Measurements from ENCODE around the gene MAP3K19. TPM values are rescaled to one million over a fixed set of nuclear protein-coding genes. Genes with fewer than 3 reads are reported as not detected.

The MAP3K19 gene
- total RNA-seq, 2 donors from 2014 or later, result not detected

GRCh38 chr2:134999521-134999920 lies 47.7 kb downstream of the MAP3K19 start:
- no peak overlapping the region for H3K4me3 Mint-ChIP-seq
- Histone ChIP-seq H3K4me1 (ENCODE audit: control insufficient read depth, insufficient read depth, low read length) (no peaks in the 10 kb centered on the region), H3K9me3 (ENCODE audit: control insufficient read depth, low read length) (no peaks in the 10 kb centered on the region), H3K27ac (ENCODE audit: low read depth, low read length) (no peak overlapping the region), H3K27me3 (ENCODE audit: control insufficient read depth, insufficient read depth, low read length, poor library complexity, severe bottlenecking) (no peaks in the 10 kb centered on the region), H3K36me3 (ENCODE audit: control insufficient read depth, insufficient read depth, low read length) (no peaks in the 10 kb centered on the region), H3K9ac (ENCODE audit: extremely low read depth, low read length, poor library complexity, severe bottlenecking) (no peak overlapping the region), H3K4me3 (ENCODE audit: low read length) (no peak overlapping the region)
- H3K4me1 Mint-ChIP-seq, result peaks cover 6% of the 10 kb centered on the region
- 86 to 97% methylated on average over 1 to 2 of the region's 2 CpGs for WGBS, 2 experiments (ENCODE audit: insufficient coverage in 1 of 2, insufficient read length in 1 of 2)
- H3K9me3 Mint-ChIP-seq, result no peaks in the 10 kb centered on the region
- no peak for TF ChIP-seq CTCF (conservative IDR thresholded peaks at IDR 0.05)
- H3K36me3 Mint-ChIP-seq (ENCODE audit: low read depth), result no peaks in the 10 kb centered on the region
- H3K27me3 Mint-ChIP-seq (ENCODE audit: insufficient read depth), result peaks cover 3% of the 10 kb centered on the region
- no peak overlapping the region for H3K27ac Mint-ChIP-seq
- no peak for DNase-seq

- H3K4me1 Mint-ChIP-seq, result no peaks in the 10 kb centered on the region
- H3K27ac Mint-ChIP-seq, result no peak overlapping the region
- peak; percentile 80 for TF ChIP-seq CTCF (conservative IDR thresholded peaks at IDR 0.05)
- Histone ChIP-seq H3K9ac (ENCODE audit: extremely low read depth, low read length, poor library complexity, severe bottlenecking) (no peak overlapping the region), H3K27me3 (ENCODE audit: control insufficient read depth, insufficient read depth, low read length, poor library complexity, severe bottlenecking) (peaks cover 18% of the 10 kb centered on the region), H3K4me3 (ENCODE audit: low read length) (no peak overlapping the region), H3K36me3 (ENCODE audit: control insufficient read depth, insufficient read depth, low read length) (no peaks in the 10 kb centered on the region), H3K27ac (ENCODE audit: low read depth, low read length) (no peak overlapping the region), H3K4me1 (ENCODE audit: control insufficient read depth, insufficient read depth, low read length) (no peaks in the 10 kb centered on the region), H3K9me3 (ENCODE audit: control insufficient read depth, low read length) (peaks cover 9% of the 10 kb centered on the region)
- H3K9me3 Mint-ChIP-seq, result peaks cover 7% of the 10 kb centered on the region
- peaks cover 12% of the 10 kb centered on the region for H3K27me3 Mint-ChIP-seq (ENCODE audit: insufficient read depth)
- no peak for DNase-seq
- H3K4me3 Mint-ChIP-seq, result no peak overlapping the region
- 100% methylated on average over 1 of the region's 3 CpGs; no CpG with 5 or more reads in 1 of the 2 experiments for WGBS, 2 experiments (ENCODE audit: insufficient coverage in 1 of 2, insufficient read length in 1 of 2)
- no peaks in the 10 kb centered on the region for H3K36me3 Mint-ChIP-seq (ENCODE audit: low read depth)
Observed at GRCh38 chr2:134988994-134989605, 58.1 kb downstream of the MAP3K19 start.

GRCh38 chr2:134985061-134985460 lies 62.2 kb downstream of the MAP3K19 start:
- TF ChIP-seq CTCF (conservative IDR thresholded peaks at IDR 0.05), result no peak
- Histone ChIP-seq H3K9me3 (ENCODE audit: control insufficient read depth, low read length) (peaks cover 9% of the 10 kb centered on the region), H3K4me3 (ENCODE audit: low read length) (no peak overlapping the region), H3K27ac (ENCODE audit: low read depth, low read length) (no peak overlapping the region), H3K9ac (ENCODE audit: extremely low read depth, low read length, poor library complexity, severe bottlenecking) (no peak overlapping the region), H3K36me3 (ENCODE audit: control insufficient read depth, insufficient read depth, low read length) (no peaks in the 10 kb centered on the region), H3K27me3 (ENCODE audit: control insufficient read depth, insufficient read depth, low read length, poor library complexity, severe bottlenecking) (peaks cover 18% of the 10 kb centered on the region), H3K4me1 (ENCODE audit: control insufficient read depth, insufficient read depth, low read length) (no peaks in the 10 kb centered on the region)
- no peak overlapping the region for H3K27ac Mint-ChIP-seq
- H3K4me3 Mint-ChIP-seq, result no peak overlapping the region
- no peaks in the 10 kb centered on the region for H3K36me3 Mint-ChIP-seq (ENCODE audit: low read depth)
- peaks cover 7% of the 10 kb centered on the region for H3K9me3 Mint-ChIP-seq
- peaks cover 12% of the 10 kb centered on the region for H3K27me3 Mint-ChIP-seq (ENCODE audit: insufficient read depth)
- no peaks in the 10 kb centered on the region for H3K4me1 Mint-ChIP-seq
- DNase-seq, result no peak
- 90% methylated on average over 3 of the region's 3 CpGs; no CpG with 5 or more reads in 1 of the 2 experiments for WGBS, 2 experiments (ENCODE audit: insufficient coverage in 1 of 2, insufficient read length in 1 of 2)

All from endodermal cell (in vitro differentiated cells).